Cerebellar cortex (tissue), 1 donor: ENCODE results near the gene CABP7.
A peak's percentile ranks its signal among the peaks of the same experiment; 100 is the strongest.

ENCODE experiments used
- DNase-seq: peaks from one replicate; pipeline ENCODE4 v3.0.0-alpha.2; 2015; ENCODE audit warnings: low spot score

CABP7 gene

GRCh38 chr22:29702000-29702930 is 17.5 kb upstream of the CABP7 start:
- DNase-seq, result peak; percentile 92

DNA sequence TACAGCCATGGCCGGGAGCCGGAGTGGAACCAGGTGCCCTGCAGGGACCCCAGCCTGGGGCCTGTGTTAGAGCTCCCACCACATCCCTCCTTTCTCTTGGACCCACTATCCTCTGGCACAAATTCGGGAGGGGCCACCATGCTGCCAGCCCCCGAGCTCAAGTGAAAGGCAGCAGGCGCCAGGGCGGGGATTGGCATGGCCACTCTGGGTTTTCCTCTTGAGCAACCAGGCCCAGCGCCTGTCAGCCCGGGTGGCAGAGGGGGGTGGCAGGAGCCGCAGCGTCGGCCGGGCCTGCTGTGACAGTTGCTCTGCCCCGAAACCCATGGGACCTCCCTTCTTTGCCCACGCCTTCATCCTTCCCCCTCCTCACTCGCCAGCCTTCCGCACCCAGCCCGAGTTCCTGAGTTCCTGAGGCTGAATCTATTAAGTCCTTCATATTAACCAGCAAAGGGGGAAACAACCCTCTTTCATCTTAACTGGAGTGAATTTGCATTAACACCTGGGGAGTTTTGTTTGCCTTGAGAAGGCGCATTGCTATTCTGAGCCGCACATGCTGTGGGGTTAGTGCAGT is 16.8 kb upstream of the CABP7 start:
- DNase-seq, result no peak

GRCh38 chr22:29703569-29704195 is 16.1 kb upstream of the CABP7 start:
- no peak for DNase-seq

DNA sequence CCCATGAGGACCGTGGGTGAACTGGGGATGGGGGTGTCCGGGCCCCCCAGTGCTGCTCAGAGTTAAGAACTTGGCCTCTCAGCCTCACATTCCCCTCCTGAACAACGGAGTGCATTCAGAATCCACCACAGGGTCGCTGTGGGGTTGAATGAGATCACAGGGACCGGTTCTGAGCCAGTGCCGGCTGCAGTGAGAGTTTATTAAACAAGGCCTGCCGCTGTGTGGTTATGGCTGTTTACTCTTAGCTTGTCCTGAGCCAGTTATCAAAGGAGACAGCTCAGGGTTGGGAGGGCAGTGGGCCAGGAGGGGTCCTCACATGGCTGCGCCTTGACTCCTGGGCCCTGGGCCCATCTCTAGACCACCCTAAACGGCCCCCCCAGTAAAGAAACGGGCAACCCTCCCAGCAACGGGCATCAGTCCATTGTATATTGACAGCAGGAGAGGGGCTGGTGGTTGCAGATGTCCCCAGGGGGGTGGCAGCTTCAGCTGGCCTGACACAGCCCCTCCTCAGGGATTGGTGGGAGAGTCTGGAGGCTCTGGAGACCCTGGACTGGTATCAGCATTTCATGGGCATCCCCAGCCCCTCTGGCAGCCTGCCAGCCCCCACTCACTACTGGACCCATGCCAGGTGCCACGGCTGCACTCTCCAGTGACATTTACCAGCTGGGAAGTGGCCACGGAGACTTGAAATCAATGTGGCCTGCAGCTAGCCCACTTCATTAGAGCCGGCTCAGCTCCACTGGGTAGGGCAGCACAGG is 15.1 kb upstream of the CABP7 start:
- peak; percentile 37 for DNase-seq

GRCh38 chr22:29705651-29706050 is 14.2 kb upstream of the CABP7 start:
- no peak for DNase-seq

GRCh38 chr22:29706486-29706885 is 13.3 kb upstream of the CABP7 start:
- no peak for DNase-seq

DNA sequence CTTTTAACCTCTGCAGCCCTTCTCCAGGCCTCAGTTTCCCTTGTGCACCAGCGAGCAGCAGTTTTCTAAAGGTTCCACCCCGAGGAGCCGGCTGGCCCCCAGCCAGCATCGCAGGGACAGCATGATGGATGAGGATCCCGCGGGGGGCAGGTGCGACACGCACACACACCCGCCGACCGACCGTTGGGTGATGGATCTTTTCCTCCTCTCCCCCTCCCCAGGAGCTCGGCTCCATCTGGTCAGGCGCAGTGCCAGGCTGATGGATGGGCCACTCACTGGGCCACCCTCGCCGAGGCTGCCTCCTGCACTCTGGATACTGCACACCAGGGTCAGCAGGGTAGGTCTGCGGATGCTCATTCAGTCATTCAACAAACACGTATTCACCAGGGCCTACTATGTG is 12.8 kb upstream of the CABP7 start:
- no peak for DNase-seq

- DNase-seq, result no peak
These were observed 12.3 kb upstream of the CABP7 start for GRCh38 chr22:29707471-29707870.

DNA sequence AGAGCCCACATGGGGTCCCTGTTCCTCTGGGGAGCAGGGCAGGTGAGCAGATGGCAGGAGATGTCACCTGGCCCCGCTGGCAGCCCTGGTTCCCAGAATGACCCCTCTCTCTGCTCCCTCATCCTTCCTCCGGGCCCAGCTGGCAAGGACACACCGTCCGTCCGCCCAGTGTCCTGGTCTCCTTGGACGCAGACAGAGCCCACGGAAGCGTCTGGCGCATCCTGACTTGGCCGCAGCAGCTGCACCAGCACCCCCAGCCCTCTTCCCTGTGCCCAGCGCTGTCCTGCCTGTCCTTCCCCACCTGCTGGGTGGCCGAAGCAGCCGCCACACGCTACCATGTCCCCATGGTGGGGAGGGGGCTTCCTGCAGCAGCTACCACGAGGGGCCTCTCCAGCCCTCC is 9.6 kb upstream of the CABP7 start:
- DNase-seq, result no peak

GRCh38 chr22:29710922-29711593 is 8.7 kb upstream of the CABP7 start:
- peak; percentile 91 for DNase-seq

GRCh38 chr22:29712119-29712518 is 7.7 kb upstream of the CABP7 start:
- no peak for DNase-seq

DNA sequence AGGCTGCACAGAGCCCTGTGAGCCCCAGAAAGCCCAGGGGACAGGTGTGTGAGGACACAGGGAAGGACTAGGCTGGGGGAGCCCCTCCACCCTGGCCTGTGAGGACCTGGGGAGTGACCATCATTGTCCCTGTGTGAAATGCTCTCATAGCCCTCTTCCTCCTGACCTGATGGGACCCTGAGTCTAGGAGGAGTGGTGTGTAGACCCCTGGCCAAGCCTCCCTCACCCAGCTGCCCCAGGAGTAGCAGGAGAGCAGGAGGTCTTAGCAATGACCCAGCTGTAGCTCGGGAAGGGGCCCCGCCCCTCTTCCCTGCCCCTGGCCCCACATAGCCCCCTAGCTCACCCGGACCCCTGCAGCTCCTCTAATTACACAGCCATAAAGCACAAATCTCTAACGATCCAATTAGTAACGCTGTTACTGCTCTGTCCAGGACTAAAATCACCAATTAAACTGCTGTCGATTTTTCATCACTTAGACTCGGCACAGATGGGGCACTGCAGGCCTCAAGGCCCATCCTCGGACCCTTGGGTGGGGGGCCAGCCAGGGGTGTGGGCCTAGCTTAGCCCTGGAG is 6.6 kb upstream of the CABP7 start:
- no peak for DNase-seq

DNA sequence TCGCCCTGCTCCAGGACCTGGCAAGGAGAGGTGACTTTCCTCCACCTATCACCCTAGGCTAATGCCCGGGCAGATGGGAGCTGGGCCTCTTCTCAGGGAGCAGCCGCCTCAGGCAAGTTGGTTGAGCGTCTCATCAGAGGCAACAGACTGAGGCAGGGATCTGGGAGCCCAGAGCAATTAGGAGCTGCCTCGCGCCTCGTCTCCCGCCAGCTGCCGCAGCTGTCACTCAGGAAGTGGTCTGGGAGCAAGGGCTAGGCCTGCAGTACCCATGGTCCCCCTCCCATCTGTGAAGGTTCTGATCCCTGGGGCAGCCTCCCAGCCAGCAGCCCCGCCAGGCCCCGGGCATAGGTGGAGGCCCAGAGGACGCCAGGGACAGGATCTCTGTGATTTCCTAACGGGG is 4.6 kb upstream of the CABP7 start:
- DNase-seq, result no peak

- DNase-seq, result no peak
These were observed 4.1 kb upstream of the CABP7 start for GRCh38 chr22:29715705-29716104.

DNA sequence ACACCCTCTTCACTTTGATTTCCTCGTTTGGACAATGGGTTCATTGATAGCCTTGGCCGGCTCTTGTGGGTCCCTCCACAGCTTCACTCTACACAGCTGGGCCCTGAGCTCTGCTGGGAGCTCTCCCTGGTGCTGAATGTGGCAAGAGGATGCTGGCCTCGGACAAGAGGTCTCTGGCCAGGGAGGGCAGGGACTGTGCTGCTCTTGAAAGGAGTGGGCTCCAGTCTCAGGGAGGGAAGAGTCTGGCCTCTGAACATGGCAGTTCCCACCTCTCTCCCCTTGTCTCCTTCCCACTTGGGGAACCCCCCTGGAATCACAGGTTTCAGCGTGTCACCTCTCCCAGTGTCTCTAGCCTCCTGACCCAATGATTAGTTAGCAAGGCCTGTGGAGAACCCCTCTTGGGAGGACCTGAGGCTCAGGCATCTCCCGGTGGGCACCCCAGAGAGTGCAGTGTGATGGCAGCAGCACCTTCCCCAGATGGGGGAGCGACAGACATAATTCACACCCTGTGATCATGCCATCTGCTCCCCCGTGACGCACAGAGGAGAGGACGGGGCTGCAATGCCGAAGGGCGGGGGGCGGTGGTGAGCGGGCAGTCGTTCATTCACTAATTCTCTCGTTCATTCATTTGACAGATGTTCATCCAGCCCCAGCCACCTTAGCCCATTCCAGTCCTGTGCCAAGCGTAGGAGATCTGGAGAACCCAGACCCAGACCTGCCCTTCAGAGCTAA is 2.8 kb upstream of the CABP7 start:
- peak; percentile 42 for DNase-seq

DNA sequence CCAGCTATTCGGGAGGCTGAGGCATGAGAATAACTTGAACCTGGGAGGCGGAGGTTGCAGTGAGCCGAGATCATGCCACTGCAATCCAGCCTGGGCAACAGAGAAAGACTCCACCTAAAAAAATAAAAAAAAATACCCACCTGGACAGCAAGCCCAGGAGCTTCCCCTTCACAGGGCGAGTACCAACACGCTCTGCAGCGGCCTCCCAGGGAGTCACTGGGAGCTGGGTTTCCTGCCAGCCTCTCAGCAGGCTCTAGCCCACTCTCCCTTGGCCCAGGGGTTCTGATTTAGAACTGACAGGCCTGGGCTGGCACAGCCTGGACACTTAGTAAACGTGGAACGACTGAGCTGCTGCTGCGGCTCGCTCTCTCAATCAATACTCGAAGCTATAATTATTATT is 2.0 kb upstream of the CABP7 start:
- DNase-seq, result no peak

DNA sequence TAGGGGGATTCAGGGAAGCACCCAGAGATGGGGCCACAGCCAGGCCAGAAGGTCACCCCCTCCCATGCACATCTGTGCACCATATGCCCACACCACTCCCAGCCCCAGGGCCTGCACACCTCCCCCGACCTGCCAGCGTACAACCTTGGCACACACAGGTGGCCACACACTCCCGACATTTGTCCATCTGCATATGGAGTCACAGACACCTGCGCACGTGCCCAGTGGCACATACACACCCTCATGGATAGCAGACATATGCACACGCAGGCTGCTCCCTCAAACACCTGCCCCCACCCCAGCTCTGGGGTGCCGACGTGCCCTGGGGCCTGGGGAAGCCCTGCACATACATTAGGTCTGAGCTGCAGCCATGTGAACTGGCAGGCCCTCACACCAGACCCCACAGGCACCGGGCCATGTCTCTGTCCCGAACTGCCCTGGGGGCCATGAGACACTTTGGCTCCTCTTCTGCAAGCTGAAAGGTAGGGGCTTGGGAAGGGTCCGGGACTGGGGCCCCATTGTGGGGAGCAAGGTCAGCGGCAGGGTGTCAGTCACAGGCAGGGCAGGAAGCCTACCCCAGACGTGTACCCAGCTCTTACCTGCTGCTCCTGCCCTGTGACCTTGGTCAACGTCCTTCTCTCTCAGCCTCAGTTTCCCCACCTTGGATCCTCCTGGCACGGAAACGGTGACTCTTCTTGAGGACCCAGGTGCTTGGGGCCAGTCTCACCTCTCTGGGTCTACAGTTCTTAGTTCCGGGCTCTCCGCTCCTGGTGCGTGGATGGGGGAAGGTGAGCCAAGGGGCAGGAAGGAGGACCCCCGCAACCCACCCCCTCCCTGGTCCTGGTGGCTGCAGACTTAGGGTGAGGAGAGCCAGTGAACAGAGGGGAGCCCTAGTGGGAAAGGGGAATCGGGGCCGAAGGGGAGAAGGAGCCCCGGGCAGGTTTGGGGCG is 579 bp upstream of the CABP7 start:
- no peak for DNase-seq

GRCh38 chr22:29720811-29721323 is 1.1 kb downstream of the CABP7 start:
- DNase-seq, result no peak

GRCh38 chr22:29722151-29722550 is 2.3 kb downstream of the CABP7 start:
- DNase-seq, result no peak
